Neural cell (in vitro differentiated cells): ENCODE results near the gene TNFRSF17. TPM values are rescaled to one million over a fixed set of nuclear protein-coding genes. Genes with fewer than 3 reads are reported as not detected.

ENCODE experiments used
- H2AFZ ChIP-seq: fragments of 200-600, 300-800 bp; sonication (generic), shearing (Covaris generic); 2 replicates; pipeline ENCODE4 v1.6.0; 2014; ENCODE audit warnings: low read depth, mild to moderate bottlenecking, antibody characterized with exemption, low read length, moderate library complexity
- H3F3A ChIP-seq: fragments of 200-600 bp; shearing (Covaris generic); 2 replicates; pipeline ENCODE4 v1.6.1; 2016; ENCODE audit warnings: mild to moderate bottlenecking, moderate library complexity, mixed read lengths, antibody characterized with exemption, low read length; ENCODE audit not compliant: insufficient read depth, poor library complexity, severe bottlenecking
- H3K27ac ChIP-seq: fragments of 200-600, 300-800 bp; sonication (generic), shearing (Covaris generic); 2 replicates; pipeline ENCODE4 v1.5.1; 2014; ENCODE audit warnings: mild to moderate bottlenecking, low read length, moderate library complexity
- H3K27me3 ChIP-seq: fragments of 300-800, 200-600 bp; sonication (generic), shearing (Covaris generic); 2 replicates; pipeline ENCODE4 v1.6.0; 2014; ENCODE audit warnings: mild to moderate bottlenecking, low read depth, low read length, moderate library complexity; ENCODE audit not compliant: insufficient read depth
- H3K36me3 ChIP-seq: fragments of 300-800, 200-600 bp; sonication (generic), shearing (Covaris generic); 2 replicates; pipeline ENCODE4 v1.5.1; 2014; ENCODE audit warnings: mild to moderate bottlenecking, antibody characterized with exemption, low read length, moderate library complexity; ENCODE audit not compliant: insufficient read depth
- H3K4me2 ChIP-seq: fragments of 300-800, 200-600 bp; sonication (generic), shearing (Covaris generic); 2 replicates; pipeline ENCODE4 v1.6.0; 2014; ENCODE audit warnings: mild to moderate bottlenecking, low read length
- H3K4me3 ChIP-seq: fragments of 300-800, 200-600 bp; sonication (generic), shearing (Covaris generic); 2 replicates; pipeline ENCODE4 v1.5.1; 2014; ENCODE audit warnings: mild to moderate bottlenecking, low read length, moderate library complexity
- H3K79me2 ChIP-seq: fragments of 200-600 bp; shearing (Covaris generic); replicated peaks from 2 replicates; pipeline ENCODE4 v1.6.0; 2014; ENCODE audit warnings: mild to moderate bottlenecking, low read length, moderate library complexity; ENCODE audit not compliant: insufficient read depth
- H3K9ac ChIP-seq: fragments of 300-800, 200-600 bp; sonication (generic), shearing (Covaris generic); 2 replicates; pipeline ENCODE4 v1.6.1; 2016; ENCODE audit warnings: mild to moderate bottlenecking, low read length, mixed read lengths
- H3K9me2 ChIP-seq: fragments of 200-600 bp; shearing (Covaris generic); 2 replicates; pipeline ENCODE4 v1.6.1; 2016; ENCODE audit warnings: mild to moderate bottlenecking, low read length, mixed read lengths; ENCODE audit not compliant: insufficient read depth
- H3K9me3 ChIP-seq: fragments of 200-600, 300-800 bp; sonication (generic), shearing (Covaris generic); 2 replicates; pipeline ENCODE4 v1.6.1; 2016; ENCODE audit warnings: mild to moderate bottlenecking, mixed run types, low read length, moderate library complexity, mixed read lengths
- H4K20me1 ChIP-seq: fragments of 200-600 bp; shearing (Covaris generic); 2 replicates; pipeline ENCODE4 v1.6.1; 2016; ENCODE audit warnings: mild to moderate bottlenecking, mixed run types; ENCODE audit not compliant: insufficient read depth
- CTCF ChIP-seq: fragments of 450-650 bp; IDR thresholded peaks from 2 replicates; pipeline ENCODE4 v1.5.1; 2014; ENCODE audit warnings: antibody characterized with exemption, mild to moderate bottlenecking, moderate library complexity; ENCODE audit not compliant: poor library complexity, severe bottlenecking
- EP300 ChIP-seq: fragments of 450-650 bp; conservative IDR thresholded peaks from 2 replicates; pipeline ENCODE4 v1.6.1; 2014; ENCODE audit warnings: antibody characterized with exemption, mild to moderate bottlenecking, moderate library complexity; ENCODE audit not compliant: poor library complexity, severe bottlenecking
- EZH2 ChIP-seq: fragments of 200-600, 300-800 bp; shearing (Covaris generic), sonication (generic); IDR thresholded peaks from 2 replicates; pipeline ENCODE4 v1.6.1; 2014; ENCODE audit warnings: antibody characterized with exemption, low read length, borderline replicate concordance, mild to moderate bottlenecking; ENCODE audit not compliant: insufficient read depth, poor library complexity, severe bottlenecking
- MXI1 ChIP-seq: fragments of 450-650 bp; conservative IDR thresholded peaks from 2 replicates; pipeline ENCODE4 v1.6.1; 2014; ENCODE audit warnings: antibody characterized with exemption, mild to moderate bottlenecking; ENCODE audit not compliant: poor library complexity, severe bottlenecking
- POLR2AphosphoS5 ChIP-seq: IDR thresholded peaks from 2 replicates; pipeline ENCODE4 v1.6.1; 2012
- RAD21 ChIP-seq: fragments of 450-650 bp; conservative IDR thresholded peaks from 2 replicates; pipeline ENCODE4 v1.6.1; 2014; ENCODE audit warnings: antibody characterized with exemption, mild to moderate bottlenecking, moderate library complexity
- REST ChIP-seq: IDR thresholded peaks from 2 replicates; pipeline ENCODE4 v1.6.1; 2012; ENCODE audit warnings: borderline replicate concordance
- SMC3 ChIP-seq: fragments of 450-650 bp; conservative IDR thresholded peaks from 2 replicates; pipeline ENCODE4 v1.6.1; 2014; ENCODE audit warnings: antibody characterized with exemption, mild to moderate bottlenecking, moderate library complexity; ENCODE audit not compliant: poor library complexity
- TAF1 ChIP-seq: IDR thresholded peaks from 2 replicates; pipeline ENCODE4 v1.6.1; 2012; ENCODE audit warnings: low read depth
- polyA plus RNA-seq: library from polyadenylated mRNA; depleted of rRNA; stranded (reverse); fragments of >200 nt; gene quantifications from 2 replicates; pipeline ENCODE4 v1.2.3, GENCODE V29; 2014

The TNFRSF17 gene
- polyA plus RNA-seq, 1 donor from 2014 or later: not detected

GRCh38 chr16:12000032-12000431, 35.0 kb downstream of the TNFRSF17 start:
- Histone ChIP-seq H3F3A (no peaks in the 10 kb centered on the region), H3K4me2 (no peak overlapping the region), H3K9me2 (no peaks in the 10 kb centered on the region), H3K79me2 (no peaks in the 10 kb centered on the region), H3K9me3 (no peaks in the 10 kb centered on the region), H3K27ac (no peak overlapping the region), H3K36me3 (peaks cover 4% of the 10 kb centered on the region), H3K4me3 (no peak overlapping the region), H3K9ac (no peak overlapping the region), H3K27me3 (no peaks in the 10 kb centered on the region), H4K20me1 (no peaks in the 10 kb centered on the region), H2AFZ (no peak overlapping the region)
- no peak for TF ChIP-seq REST
- TF ChIP-seq TAF1: no peak
- no peak for TF ChIP-seq POLR2AphosphoS5
- no peak for TF ChIP-seq SMC3
- no peak for TF ChIP-seq EZH2
- no peak for TF ChIP-seq EP300
- no peak for TF ChIP-seq RAD21
- no peak for TF ChIP-seq CTCF
- TF ChIP-seq MXI1: no peak

GRCh38 chr16:12002447-12003006, 37.5 kb downstream of the TNFRSF17 start:
- Histone ChIP-seq H3K9me2 (no peaks in the 10 kb centered on the region), H3K9me3 (no peaks in the 10 kb centered on the region), H3K79me2 (no peaks in the 10 kb centered on the region), H3K9ac (no peak overlapping the region), H4K20me1 (no peaks in the 10 kb centered on the region), H3K36me3 (peaks cover 4% of the 10 kb centered on the region), H3K4me3 (no peak overlapping the region), H3K27ac (no peak overlapping the region), H3F3A (no peaks in the 10 kb centered on the region), H2AFZ (no peak overlapping the region), H3K27me3 (no peaks in the 10 kb centered on the region), H3K4me2 (no peak overlapping the region)
- TF ChIP-seq POLR2AphosphoS5 (no peak), RAD21 (no peak), REST (no peak), TAF1 (no peak), EP300 (no peak), EZH2 (no peak)
